ENCODE measurements around the gene EML5.

The EML5 gene

GRCh38 chr14:88632512-88632911 lies 160.2 kb downstream of the EML5 start:
- H3K27ac ChIP-seq, result no peak overlapping the region
- TF ChIP-seq, protein P1, sequence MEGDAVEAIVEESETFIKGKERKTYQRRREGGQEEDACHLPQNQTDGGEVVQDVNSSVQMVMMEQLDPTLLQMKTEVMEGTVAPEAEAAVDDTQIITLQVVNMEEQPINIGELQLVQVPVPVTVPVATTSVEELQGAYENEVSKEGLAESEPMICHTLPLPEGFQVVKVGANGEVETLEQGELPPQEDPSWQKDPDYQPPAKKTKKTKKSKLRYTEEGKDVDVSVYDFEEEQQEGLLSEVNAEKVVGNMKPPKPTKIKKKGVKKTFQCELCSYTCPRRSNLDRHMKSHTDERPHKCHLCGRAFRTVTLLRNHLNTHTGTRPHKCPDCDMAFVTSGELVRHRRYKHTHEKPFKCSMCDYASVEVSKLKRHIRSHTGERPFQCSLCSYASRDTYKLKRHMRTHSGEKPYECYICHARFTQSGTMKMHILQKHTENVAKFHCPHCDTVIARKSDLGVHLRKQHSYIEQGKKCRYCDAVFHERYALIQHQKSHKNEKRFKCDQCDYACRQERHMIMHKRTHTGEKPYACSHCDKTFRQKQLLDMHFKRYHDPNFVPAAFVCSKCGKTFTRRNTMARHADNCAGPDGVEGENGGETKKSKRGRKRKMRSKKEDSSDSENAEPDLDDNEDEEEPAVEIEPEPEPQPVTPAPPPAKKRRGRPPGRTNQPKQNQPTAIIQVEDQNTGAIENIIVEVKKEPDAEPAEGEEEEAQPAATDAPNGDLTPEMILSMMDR (conservative IDR thresholded peaks at IDR 0.05), result no peak

DNA sequence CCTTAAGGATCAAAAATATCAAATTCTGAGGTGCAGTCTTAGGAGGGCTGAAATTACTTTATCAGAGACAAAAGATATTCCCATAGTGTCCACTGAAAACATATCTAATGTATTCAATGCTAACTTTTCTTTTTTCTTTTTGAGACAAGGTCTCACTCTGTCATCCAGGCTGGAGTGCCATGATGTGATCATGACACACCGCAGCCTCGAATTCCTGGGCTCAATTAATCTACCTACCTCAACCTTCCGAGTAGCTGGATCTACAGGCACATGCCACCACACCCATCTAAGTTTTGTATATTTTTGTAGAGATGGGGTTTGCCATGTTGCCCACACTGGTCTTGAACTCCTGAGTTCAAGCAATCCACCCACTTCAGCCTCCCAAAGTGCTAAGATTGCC lies 161.7 kb downstream of the EML5 start:
- no peak overlapping the region for H3K27ac ChIP-seq
- TF ChIP-seq, protein P1 (conservative IDR thresholded peaks at IDR 0.05), result no peak

GRCh38 chr14:88630565-88630964 lies 162.2 kb downstream of the EML5 start:
- TF ChIP-seq, protein P1 (conservative IDR thresholded peaks at IDR 0.05), result no peak
- no peak overlapping the region for H3K27ac ChIP-seq

DNA sequence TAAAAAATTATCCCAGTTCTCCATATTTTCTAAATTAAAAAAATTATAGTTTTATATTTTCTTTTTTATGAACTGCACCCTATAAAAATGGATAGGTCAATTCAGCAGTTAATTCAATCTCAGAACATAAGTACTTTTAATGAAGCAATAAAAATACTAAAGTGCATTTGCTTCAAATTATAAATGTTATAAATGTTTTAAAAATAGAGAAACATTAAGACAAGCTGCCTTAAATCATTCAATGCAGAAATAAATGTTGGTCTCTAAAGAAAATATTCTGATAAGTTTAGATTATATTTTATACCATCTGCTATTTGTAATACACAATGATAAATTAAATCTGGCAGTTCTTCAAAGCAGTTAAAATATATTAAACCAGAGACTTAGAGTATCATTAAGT lies 164.3 kb downstream of the EML5 start:
- TF ChIP-seq, protein P1 (conservative IDR thresholded peaks at IDR 0.05), result no peak
- H3K27ac ChIP-seq, result no peak overlapping the region

- H3K27ac ChIP-seq, result no peak overlapping the region
- TF ChIP-seq, protein P1 (conservative IDR thresholded peaks at IDR 0.05), result no peak
Measured at GRCh38 chr14:88628033-88628432, 164.7 kb downstream of the EML5 start.

DNA sequence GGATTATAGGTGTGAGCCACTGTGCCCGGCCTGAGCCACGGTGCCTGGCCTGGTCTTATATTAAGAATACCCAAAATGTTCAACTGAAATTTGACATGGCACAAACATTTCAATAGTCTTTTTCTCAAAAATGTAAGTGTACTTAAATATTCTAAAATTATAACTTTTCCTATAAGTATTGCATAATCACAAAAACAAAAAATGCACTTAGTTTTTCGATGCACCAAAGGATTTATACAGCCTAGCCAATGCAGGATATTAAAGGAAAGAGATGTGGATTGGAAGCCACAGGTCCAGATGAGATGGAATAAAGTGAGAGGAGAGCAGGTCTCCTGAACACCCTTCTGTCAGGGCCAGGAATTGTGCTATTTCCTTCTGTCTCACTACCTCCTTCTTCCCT lies 167.1 kb downstream of the EML5 start:
- TF ChIP-seq, protein P1 (conservative IDR thresholded peaks at IDR 0.05), result no peak
- no peak overlapping the region for H3K27ac ChIP-seq

GRCh38 chr14:88621100-88621499 lies 171.7 kb downstream of the EML5 start:
- TF ChIP-seq, protein P1 (conservative IDR thresholded peaks at IDR 0.05), result no peak
- H3K27ac ChIP-seq, result no peak overlapping the region

- no peak overlapping the region for H3K27ac ChIP-seq
- TF ChIP-seq, protein P1 (conservative IDR thresholded peaks at IDR 0.05), result no peak
Measured at GRCh38 chr14:88618476-88618875, 174.3 kb downstream of the EML5 start.
